Activated T-cell treated with anti-CD3 and anti-CD28 coated beads for 1 hour (primary cell): Measurements from ENCODE around the gene MINK1.
"Not testable (repeated sequence)": the region's sequence is repeated elsewhere in the genome, so short reads cannot be mapped to it uniquely, and the experiment has no call there.

Experiments used
- DNase-seq: peaks from one replicate; pipeline ENCODE4 v3.0.0-alpha.2; 2020; ENCODE audit warnings: low read depth

MINK1 gene

DNA sequence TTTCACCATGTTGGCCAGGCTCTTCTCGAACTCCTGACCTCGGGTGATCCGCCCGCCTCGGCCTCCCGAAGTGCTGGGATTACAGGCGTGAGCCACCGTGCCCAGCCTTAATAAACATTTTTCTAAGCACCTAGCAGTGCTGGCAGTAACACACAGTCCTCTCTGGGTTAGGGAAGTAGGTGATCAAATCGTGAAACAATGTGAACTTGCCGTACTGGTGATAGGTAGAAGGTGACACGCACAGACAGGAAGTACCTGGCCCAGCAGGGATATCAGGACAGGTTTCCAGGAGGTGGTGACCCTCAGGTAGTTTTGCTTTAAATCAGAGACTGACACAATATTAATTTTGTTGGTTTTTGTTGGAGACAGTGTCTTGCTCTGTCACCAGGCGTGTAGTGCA, 21.7 kb upstream of the MINK1 start:
- no peak for DNase-seq

DNA sequence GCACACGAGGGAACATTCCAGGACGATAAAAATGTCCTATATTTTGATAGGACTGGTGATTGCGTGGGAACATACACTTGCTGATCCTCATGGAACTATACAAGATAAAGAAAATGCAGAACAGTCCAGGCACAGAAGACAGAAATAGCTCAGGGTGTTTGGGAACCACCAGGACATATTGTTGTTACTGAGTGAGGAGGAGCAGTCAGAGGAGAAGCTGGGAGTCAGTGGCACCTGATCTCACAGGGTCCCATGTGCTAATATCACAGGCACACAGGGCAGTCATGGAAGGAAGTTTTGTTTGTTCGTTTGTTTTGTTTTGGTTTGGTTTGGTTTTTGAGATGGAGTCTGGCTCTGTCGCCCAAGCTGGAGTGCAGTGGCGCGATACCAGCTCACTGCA, 20.4 kb upstream of the MINK1 start:
- DNase-seq = no peak

DNA sequence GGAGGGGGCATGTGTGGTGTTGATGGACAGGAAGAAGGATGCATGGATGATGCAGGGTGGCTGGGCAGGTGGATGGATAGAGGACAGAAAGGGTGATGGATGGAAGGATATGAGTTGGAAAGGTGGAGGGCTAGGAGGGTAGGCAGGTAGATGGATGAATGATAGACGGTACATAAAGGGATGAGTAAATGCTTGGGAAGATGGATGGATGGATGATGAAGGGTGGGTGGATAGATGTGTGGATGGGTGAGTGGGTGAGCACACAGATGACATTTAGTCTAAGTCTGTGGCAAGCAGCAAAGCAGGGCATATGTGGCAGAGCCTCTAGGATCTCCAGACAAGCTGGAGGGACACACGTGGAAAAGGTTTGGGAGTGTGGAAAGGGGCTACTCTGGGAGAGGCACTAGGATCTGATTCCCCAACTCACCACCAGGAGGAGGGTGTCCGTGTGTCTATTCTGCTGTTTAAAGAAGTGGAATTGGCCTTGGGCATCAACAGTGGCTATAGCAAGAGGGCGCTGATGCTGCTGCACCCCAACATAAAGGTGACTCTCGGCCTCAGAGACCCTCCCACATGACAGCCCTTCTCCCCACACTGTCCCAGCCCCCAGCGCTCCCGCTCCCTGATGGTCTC, 18.0 kb upstream of the MINK1 start:
- no peak for DNase-seq

DNA sequence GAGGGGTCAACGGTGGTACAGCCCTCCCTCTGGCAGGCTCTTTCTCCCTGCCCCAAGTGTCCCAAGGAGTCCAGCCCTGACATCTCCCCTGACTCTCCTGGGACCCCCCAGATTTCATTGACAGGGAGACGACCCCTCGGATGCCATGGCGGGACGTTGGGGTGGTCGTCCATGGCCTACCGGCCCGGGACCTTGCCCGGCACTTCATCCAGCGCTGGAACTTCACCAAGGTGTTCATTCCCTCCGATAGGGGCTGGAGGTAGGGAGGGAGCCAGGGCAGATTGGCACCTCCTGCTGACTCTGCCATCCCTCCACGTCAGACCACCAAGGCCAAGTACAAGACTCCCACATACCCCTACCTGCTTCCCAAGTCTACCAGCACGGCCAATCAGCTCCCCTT, 16.3 kb upstream of the MINK1 start:
- DNase-seq = no peak

DNA sequence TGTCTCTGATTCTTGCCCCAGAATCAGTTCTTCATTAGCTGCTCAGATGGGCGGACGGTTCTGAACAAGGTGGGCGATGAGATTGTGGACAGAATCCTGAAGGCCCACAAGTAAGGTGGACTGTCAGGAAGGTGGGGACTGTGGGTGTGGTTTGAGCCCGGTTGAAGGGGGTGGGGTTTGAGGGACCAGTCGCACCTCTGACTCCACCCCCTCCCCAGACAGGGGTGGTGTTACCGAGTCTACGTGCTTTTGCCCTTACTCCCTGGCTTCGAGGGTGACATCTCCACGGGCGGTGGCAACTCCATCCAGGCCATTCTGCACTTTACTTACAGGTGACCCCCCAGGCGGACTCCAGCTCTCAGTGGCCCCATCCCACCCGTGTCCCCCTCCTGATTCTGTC, 14.9 kb upstream of the MINK1 start:
- no peak for DNase-seq

DNA sequence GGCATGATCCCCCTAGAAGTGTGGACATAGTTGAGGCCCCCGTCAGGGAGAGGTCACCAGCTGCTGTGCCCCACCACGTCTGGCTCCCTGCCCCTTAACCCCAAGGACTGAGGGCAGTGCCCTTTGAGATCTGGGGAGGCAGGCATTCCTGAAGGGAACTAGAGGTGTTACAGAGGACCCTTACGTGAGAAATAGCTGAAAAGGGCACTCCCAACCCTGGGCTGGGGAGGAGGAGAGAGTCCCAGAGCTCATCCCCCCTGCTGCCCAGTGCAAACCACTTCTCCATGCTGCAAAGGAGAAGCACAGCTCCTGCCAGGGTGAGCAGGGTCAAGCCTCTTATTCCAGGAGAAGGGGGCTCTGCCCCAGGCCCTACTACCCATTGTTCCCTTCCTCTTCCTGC, 10.3 kb upstream of the MINK1 start:
- no peak for DNase-seq

DNA sequence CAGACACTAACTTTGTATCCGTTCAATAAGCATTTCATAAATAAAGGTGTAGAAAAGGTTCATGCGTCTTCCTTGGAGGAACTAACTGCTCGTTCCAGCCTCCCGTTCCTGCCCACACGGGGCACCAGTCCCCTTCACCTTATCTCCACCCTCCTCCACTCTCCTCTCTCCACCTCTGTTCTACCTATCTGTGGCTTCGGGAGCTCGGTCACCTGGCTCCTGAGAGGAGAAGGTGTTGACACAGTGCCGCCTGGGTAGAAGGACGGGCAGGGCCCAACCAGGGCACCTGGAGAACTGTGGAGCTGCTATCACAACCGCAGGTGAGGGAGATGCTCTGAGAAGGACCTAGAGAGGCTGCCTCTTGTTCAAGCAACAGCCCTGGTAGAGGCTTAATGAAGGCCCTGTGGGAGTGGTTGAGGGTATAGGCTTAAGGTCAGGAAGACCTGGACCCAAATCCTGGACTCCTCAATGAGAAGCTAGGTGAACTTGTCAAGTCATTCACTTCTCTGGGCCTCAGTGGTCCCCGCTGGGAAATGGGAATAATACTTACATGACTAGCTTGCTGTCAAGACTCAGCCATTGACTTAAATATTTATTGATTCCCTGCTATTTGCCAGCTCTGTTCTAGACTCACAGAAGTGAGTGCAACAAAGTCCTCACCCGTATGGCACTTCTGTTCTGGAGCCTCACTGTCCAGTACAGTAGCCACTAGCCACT, 9.6 kb upstream of the MINK1 start:
- no peak for DNase-seq

DNA sequence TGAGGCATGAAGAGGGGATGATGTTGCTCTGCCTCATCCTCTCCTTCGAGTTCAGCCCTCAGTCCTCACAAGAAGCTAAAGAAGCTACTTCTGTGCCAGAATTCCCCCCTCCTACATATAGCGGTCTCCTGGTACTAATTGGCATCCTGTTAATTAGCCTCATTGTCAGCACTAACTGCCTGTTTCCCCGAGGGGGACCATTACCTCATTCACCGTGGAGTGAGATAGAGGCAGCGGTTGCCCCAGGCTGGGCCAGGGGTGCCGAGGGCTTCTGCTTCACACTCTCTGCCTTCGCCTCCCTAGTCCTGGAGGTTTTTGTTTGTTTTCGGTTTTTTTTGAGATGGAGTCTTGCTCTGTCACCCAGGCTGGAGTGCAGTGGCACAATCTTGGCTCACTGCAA, 5.7 kb upstream of the MINK1 start:
- no peak for DNase-seq

DNA sequence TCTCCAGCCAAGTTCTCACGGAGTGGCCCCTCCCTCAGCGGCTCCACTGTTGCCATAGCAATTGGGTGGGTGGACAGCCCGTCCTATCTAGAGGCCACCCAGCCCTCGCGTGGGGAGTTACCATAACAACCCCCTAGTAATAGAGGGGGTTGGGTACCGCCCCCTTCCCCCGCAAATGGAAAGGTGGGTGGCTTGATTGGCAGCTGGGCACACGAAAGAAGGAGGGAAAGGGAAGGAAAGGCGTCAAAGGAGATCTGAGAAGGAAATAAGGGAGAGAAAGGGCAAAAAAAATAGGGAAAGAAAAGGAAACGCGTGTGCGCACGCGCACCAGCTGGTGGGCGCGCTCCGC, 337 bp upstream of the MINK1 start:
- DNase-seq = not testable (repeated sequence)

DNA sequence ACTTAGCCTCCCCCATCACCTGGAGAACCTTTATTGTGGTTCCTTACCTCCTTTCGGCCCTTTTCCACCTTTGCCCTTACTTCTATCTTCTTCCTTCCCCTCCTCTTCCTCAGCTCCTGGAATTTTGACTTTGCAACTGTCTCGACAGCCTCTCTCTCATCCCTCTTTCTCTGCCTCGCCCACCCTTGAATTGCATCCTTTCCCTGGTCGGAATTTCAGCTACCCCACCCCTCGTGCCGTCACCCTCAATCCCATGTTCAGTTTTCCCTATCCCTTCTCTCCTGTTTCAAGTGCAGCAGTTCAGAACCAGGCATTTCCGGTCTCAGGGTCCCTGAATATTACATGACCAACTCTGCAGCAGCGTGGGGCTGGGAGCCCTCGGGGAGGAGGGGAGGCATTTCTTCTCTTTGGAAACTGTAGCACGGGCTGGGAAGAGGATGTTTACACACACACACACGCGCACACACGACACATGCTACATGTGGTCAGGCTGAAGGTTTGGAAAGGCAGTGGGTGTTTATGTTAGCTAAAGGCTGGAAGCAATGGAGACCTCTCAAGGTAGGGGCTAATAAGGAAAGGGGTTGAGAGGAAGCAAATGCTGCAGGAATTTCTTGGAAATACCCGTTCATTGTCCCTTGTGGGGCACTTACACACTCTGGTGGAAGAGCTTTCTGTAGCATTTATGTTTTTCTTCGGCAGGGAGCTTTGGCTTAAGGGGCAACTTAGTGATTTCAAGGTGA, 971 bp downstream of the MINK1 start:
- no peak for DNase-seq

DNA sequence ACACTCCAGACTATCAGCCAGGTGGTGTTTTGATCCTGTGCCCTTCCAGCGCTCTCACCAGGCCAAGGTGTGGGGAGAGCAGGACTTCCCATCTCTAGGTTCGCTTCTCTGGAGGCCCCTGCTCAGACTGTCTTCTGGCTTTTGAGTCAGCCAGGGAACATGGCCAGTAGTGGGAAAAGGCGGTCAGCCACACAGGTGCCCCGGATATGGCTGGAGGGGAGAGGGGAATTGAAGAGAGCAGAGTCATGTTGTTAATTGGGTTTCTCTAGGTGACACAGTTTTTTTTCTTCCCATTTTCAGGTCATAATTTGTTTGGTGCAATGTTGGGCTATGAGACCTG, 1.5 kb downstream of the MINK1 start:
- no peak for DNase-seq

DNA sequence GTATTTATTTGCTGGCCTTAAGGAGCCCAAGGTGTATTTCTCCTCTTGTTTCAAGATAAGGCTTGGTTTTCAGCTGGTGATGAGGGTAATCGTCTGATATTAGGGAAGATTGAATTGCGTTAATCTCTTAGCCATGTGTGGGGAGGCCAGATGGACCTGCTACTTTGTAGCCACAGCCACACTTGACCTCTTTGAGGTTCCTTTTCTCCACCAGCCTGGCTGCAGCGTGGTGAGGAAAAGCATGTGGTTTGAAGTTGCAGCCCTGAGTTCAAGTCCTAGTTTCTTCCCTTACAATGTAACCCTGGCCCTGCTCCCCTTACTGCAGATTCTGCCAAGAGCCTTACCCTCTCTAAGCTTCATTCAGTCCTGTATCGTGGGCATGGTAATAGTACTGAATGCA, 3.1 kb downstream of the MINK1 start:
- no peak for DNase-seq

DNA sequence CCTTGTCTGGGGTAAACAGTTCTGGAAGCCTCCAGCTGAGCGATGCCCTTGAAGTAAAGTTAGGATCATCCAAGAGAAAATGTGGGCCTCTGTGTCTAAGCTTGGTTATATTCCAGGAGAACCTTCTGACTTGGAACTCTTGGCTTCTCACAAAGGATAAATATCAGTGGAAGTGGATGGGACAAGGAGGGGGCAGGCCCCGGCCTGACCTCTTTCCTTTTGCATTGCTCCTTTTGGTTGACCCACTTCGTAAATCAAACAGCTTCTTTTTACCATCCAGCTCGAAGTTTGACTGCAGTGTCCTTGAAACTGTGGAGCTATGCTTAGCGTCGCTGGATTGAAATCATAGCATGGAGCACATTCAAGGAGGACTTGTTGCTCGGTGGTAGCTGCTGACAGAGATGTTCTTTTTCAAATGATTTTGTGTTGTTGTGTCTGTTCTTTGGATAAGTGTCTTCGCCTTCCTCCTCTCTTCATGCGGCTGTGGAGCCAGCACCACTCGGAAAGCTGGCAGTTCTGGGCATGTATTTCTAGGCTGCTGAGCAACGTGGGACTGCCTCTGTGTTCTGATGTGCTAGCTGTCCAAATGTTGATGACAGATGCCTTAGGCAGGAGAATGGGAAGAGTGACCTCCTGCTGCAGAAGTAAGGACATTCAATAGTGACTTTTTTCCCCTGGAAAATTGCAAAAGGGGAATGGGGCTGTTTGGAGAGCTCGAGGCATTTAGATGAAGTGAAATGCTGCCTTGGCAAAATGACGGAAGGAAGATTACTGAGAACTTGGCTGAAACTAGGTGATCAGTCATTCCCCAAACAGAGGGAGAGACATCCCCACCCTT, 4.5 kb downstream of the MINK1 start:
- DNase-seq = no peak

DNA sequence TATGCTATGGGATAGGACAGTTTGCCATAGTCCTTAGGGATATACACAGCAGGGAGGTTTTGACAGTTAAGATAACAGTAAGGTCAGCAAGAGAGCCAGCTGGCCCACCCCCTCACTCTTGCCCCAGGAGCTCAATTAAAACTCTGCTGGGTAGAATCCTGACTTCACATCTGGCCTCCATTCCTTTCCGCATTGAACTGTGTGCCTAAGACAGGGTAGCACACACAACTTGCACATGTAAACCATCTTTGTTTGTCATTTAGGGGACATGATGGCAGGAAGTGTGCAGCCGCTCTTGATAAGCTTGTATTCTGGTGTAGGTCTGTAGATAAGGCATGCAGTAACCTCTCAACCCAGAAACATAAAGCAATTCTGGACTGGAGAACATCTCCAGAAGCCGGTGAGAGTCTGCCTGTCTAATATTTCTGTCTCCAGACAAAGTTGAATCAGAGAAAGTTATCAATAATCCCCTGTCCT, 5.2 kb downstream of the MINK1 start:
- no peak for DNase-seq

DNA sequence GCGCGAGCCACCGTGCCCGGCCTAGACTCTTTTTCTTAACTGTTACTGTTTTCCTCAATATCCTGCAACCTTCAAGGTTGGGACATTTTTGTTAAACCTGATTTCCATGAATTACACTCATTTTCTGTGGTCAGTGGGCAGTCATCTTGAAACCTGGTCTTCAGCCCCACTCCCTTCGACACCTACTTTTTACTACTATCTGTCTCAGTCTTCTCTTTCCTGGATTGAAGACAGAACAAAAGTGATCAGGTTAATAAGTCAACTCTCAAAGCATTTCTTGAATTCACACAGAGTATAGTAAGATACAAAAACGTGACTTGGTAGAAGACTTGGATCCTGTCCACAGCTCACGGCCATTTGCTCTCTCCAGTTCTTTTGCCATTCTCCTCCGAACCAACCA, 6.1 kb downstream of the MINK1 start:
- DNase-seq = no peak

DNA sequence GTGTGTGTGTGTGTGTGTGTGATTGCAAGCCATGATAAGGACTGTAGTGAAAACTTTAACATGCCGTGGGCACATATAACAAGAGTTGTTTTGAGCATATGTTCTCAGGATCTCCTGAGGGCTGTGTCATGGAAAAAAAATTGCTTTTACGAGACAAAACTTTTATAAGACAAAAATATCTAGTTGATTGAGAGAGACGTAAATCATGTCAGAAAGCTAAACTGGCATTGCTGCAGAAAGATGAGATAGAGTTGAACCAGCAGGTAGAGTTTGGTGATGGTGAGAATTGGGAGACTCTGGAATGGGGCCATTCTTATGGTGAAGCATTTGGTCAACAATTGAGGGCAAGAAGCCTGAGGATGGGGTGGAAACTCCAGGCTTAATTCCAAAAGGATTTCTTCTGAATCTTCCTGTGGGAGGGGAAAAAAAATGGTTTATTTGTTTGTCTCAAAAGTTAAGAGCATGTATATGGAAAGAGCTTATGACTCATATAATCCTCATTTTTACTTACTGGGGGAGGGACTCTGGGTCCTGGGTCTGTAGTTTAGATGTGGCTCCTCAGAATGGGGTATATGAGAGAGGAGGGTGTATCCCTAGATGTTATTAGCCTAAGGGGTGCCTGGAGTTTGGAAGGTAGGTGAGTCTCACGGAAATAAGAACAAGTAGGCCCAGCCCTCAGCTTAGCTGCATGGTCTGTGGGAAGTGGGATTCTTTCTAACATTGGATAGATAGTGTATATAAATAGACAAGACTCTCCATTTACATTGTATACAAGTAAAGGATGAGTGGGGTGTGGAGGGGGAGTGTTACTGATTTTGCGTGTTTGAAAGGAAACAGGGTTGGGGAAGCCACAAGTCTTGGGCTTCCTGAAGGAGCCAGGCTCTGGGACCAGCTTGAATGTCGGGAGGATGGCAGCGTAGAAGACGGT, 7.1 kb downstream of the MINK1 start:
- no peak for DNase-seq

DNA sequence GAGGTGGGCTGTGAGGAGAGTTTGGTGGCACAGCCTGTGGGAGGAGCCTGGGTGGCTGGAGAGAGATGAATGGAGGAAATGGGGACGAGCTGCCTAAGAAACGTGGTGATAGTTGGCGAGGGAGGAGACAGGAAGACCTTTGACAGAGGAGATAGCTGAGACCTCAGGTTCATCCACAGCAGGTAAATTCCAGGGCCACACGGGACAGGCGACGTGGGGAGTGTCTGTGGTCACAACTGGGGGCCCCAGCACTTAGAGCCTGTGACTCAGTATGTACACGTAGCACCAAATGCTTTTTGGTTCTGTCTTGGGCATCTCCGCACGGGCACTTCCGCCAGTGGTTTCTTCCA, 7.7 kb downstream of the MINK1 start:
- DNase-seq = no peak

DNA sequence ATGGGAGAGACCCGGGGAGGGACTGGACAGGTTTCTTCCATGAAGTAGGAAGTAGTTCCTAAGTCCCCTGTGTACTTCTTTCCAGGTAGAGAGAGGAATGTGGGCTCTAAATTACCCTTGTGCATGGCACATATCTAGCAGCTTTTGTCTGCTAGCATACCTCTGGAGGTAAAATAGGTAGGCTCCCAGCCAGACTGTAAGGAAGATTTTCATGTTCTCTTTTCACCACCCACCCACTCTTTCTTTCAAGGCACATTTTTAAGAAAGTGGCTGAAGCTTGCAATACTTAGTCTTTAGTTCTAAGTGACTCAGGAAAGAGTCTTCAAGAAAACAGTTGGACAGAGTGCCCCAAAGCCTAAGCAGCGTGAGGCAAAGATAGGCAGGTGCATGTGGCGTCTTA, 9.2 kb downstream of the MINK1 start:
- DNase-seq = no peak

DNA sequence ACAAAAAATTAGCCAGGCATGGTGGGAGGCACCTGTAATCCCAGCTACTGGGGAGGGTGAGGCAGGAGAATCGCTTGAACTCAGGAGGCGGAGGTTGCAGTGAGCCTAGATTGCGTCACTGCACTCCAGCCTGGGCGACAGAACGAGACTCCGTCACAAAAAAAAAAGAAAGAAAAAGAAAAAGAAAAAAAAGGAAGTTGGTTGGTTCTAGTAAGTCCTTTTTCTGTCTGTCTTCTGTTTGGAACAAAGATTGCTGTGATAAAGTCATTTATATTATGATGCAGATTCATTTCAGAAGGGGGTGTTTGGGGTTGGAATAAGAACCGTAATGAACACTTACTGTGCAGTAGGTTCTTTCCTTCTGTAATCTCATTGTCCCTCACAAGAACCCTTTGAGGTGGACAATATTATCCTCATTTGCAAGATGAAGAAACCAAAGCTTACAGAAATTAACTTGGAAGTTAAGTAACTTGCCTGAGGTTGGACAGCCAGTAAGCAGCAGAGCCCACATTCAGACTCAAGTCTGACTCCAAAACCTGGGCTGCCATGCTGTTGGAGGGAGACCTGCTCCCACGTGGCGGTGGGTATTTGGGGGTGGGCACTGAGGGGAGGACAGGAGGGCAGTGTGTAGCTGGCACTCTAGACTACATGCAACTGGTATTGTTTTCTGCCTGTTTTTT, 10.3 kb downstream of the MINK1 start:
- no peak for DNase-seq

DNA sequence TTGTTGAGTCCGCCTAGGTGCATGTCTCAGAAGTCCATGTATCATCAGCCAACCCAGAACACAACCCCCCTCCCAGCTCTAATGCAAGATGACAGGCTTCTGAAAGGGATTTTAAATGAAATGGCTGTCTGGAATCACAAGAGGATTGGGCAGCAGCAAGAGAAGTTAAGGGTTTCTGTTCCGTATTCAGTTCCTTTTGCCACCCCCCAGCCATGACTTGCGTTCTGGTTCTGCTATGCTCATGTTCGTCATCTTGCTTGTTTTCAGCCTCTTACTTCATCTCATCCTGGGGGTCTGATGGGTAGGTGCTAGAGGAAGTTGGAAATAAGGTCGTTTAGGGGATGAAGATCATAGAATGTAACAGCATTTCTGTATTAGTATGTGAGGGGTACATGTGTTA, 12.0 kb downstream of the MINK1 start:
- DNase-seq = no peak
